Femur (tissue), 1 donor: ENCODE results near the gene FLRT2.

Source experiments
- DNase-seq: peaks from one replicate; pipeline ENCODE4 v3.0.0-alpha.2; 2017

Gene FLRT2

GRCh38 chr14:85531587-85532373 is 1.8 kb downstream of the FLRT2 start:
- DNase-seq = peak; percentile 91

DNA sequence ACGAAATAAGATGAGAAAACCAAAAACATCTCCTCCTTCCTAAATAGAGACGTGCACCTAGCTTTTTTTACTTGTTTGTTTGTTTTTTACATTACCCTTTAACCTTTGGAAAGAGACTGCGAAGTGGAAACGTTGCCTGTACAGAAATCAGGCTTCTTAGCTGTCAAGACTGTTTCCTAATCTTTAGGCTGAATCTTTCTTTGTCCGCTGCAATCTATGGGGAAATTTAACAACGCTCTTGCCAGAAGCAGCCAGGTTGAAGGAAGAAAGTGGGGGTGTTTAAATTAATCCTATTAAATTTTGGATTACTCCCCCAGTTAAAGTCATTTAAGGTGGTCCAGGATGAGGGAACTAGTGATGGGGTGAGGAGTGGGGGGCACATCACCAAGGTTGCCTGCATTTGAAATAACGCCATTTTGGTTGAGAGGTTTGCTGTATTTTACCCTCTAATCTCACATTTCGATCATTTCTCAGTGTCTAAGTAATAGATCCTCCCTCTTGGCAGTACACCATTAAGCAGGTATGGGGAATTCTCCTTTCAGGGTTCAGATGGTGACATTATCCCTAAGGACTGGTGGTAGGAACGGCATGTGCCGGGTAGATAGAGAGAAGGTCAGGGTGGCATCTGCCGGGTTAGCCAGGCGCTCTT is 2.6 kb downstream of the FLRT2 start:
- DNase-seq = no peak

DNA sequence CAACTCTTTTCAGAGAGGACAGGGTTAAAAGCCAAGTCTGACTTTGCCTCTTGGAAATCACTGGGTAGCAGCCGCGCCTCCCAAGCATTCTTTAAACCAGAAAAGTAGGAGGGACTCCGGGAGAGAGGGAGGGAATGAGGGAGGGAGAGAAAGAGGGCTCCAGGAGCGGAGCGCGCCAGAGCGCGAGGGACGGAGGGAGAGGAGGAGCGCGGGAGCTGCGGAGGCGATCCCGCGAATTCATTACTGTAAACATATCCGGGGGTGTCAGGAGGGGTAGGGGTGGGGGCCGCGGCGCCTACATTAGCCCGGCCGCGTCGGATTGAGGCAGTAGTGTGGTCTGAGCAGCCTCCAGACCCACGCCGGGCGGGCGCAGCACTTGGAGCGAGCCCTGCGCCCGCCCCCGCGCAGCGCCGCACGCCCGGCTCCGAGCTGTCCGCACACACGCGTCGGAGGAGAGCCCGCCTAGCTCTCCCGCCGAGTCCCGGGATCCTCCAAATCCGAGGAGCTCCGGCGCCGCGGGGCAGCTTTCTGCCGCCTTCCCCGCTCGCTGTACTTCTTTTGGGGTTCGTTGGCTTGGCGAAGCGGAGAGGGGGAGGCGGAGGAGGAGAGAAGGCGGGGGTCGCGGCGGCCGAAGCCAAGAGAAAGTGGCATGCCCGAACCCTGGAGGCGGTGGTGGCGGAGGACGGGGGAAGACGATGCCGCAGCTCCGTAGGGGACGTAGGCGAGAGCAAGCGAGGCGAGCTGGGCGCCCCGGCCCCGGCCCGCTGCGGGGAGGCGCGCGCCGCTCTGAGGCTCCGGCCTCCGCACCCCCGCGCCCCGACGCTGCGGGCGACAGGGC is 3.3 kb downstream of the FLRT2 start:
- DNase-seq = peak; percentile 92

DNA sequence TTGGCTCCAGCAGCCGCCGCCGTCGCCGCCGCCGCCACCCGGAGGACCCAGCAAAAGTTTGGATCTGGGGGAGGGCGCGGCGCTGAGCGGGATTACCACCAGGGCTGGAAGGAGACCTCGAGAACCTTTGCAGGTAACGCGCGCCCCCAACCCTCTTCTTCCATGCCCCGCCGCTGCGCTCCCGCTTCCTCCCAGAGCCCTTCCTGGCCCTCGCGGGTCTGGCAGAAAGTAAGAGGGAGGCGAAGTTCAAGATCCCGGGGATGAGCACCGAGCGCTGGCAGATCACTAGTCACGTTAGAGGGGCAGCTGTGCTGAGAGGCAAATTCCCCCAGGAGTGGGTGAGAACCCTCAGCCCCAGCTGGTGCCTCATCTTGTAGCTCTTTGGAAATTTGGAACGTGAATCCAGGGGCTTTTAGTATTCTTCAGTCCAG is 3.9 kb downstream of the FLRT2 start:
- DNase-seq = peak; percentile 55

- DNase-seq = peak; percentile 61
These were observed 4.7 kb downstream of the FLRT2 start for GRCh38 chr14:85534458-85535293.

- no peak for DNase-seq
These were observed 5.4 kb downstream of the FLRT2 start for GRCh38 chr14:85535321-85535720.

GRCh38 chr14:85535991-85536832 is 6.3 kb downstream of the FLRT2 start:
- DNase-seq = peak; percentile 47

GRCh38 chr14:85536833-85537190 is 6.9 kb downstream of the FLRT2 start:
- DNase-seq = no peak

GRCh38 chr14:85537526-85537925 is 7.6 kb downstream of the FLRT2 start:
- no peak for DNase-seq

GRCh38 chr14:85538636-85539035 is 8.7 kb downstream of the FLRT2 start:
- peak; percentile 30 for DNase-seq

GRCh38 chr14:85539510-85539909 is 9.6 kb downstream of the FLRT2 start:
- DNase-seq = no peak

GRCh38 chr14:85542623-85543022 is 12.7 kb downstream of the FLRT2 start:
- DNase-seq = no peak

DNA sequence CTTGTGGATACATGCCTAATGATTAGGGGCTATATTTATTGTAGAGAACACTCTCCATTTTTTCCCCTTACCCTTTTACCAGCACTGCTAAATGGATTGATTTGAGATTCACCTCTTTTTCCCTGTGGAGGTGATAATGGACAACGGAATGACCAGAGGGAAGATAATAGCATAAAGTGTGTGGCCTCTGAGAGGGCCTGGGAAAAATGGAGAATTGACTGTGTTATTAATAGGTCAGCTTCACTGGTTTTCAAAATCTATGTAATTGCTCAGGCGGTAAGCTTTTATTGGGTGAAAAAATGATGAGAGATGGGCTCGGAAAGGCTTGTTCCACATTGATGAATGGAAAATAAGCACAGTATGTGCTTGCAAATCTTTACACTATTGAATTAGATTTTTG is 15.8 kb downstream of the FLRT2 start:
- DNase-seq = no peak

DNA sequence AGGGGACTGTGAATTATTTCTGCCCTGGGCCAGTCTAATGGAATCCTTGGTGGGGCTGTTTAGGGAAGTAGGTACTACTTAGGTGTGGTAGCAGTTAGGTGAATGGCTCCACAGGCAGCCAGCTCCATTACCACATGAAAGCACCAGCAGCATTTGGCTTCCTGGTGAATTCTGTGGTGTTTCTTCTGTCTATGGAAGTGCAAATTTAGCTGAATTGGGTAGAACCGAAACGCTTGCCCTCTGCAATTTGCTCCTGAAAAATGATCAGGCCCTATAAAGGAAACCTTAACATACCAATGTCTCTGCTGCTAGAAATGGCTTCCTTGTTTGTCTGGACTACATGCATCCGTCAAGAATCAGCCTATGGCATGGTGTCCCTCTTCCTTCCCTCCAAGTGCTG is 16.4 kb downstream of the FLRT2 start:
- DNase-seq = no peak

DNA sequence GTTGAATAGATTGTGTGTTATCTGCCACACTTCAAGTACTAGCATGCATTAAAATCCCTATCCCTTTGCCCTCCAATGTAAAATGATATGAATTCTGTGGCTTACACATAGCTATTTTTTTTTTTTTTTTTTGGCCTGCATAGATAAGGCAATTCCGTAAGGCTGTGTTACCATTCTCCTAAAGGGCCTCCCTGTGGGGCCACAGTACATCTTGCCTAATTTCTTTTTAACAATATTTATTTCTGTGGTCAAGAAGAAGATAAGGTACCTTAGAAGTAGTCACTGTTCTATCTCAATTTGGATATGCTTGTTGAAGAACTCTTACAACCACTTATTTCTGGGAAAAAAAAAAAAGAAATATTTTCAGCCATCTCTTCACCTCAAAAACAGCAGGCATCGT is 19.8 kb downstream of the FLRT2 start:
- DNase-seq = no peak

DNA sequence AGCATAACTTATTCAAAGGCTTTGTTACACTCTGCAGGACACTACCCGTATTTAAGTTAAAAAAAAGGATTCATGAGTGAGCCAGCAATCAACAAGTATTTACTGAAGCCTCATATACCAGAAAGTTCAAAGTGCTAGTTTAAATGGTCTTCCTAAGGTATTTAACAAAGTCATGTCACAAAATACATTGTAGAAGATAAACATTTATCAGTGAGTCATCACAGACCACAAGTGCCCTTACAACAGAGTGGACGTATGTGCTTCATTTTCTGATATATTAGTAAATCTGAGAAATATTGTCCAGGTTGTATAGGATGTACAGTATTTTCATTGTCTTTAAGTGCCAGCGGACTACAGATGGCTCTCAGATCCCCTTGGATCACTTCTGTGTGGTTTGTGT is 24.2 kb downstream of the FLRT2 start:
- no peak for DNase-seq

DNA sequence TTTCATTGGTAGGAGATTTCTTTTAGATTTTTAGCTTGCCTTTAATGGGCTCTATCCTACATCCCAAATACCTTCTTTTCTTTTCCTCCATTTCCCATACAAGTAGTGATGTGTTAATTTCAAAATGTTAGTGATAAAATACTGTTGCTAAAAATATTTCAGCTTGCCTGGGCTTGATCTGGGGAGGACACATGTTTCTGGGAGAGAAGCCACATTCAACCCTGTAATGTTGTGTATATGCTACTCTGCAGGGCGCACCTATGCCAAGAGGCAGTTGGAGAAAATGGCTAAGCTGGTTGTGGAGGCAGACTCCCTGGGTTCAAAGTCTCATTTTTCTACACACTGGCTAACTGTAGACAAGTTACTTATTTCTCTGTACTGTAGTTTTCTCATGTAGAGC is 26.3 kb downstream of the FLRT2 start:
- DNase-seq = no peak

DNA sequence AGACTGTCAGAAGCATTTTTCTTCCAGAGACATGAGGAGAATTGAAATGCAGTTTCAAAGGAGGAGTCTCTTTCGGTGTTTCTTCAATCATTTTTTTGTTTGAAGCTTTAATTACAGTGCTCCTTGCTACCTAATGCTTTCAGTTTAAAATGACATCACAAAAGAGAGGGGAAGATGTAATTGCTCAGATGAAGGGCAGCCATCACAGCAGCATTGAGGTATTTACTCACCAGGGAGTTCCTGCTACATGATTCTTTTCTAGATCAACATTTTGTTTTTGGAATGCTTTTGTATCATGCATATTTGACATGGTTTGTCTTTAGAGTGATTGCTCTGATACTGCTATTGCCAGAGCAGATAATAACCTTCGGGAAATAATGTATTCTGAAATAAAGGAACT is 28.6 kb downstream of the FLRT2 start:
- no peak for DNase-seq

DNA sequence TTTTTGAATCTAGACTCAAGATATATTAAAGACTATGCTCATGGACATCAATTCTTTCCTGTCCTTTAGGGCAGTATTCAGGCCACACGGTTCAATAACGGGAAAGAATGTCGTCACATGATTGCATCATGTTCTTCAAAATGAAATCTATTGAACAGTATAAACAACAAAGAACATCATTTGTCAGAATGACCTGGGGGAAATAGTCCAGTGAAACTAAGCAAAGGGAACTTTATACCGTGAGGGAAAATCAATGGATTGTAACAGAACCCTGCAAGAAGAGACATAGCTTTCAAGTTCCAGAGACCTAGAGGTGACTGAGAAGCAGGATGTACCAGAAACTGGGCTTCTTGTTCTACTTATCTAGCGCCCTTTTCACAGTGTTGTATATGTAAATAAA is 32.7 kb downstream of the FLRT2 start:
- no peak for DNase-seq

DNA sequence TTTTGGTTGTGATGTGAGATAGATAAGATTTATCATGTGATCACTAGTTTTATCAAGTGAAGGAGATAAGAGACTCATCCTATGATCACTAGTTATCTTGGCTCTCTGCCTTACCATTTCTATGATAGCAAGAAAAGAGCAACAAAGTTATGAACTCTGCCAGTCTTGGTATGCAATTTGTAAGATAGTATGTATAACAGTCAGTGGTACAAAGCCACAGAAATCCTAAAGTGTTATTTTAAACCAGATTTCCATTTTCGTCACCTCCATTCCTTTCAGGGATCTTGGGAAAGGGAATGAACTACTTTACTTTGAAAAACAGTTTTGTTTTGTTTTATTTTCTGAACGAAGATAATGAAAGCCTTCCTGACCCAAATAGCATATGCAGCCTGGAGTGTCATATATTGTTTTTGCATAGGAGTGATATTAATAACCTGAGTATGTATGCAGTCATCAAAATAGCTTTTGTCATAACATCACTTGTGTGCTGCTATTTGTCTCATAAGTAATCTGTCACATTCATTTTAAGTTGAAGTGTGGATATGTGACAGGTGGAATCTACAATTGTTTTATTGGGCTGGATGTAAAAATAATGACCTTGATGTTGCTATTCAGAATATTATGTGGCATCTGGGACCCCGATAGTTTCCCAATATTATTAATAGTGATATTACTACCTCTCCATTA is 35.0 kb downstream of the FLRT2 start:
- DNase-seq = no peak

GRCh38 chr14:85565862-85566296 is 35.9 kb downstream of the FLRT2 start:
- DNase-seq = no peak
